Measurements from ENCODE around the gene SREK1IP1.

Gene SREK1IP1

DNA sequence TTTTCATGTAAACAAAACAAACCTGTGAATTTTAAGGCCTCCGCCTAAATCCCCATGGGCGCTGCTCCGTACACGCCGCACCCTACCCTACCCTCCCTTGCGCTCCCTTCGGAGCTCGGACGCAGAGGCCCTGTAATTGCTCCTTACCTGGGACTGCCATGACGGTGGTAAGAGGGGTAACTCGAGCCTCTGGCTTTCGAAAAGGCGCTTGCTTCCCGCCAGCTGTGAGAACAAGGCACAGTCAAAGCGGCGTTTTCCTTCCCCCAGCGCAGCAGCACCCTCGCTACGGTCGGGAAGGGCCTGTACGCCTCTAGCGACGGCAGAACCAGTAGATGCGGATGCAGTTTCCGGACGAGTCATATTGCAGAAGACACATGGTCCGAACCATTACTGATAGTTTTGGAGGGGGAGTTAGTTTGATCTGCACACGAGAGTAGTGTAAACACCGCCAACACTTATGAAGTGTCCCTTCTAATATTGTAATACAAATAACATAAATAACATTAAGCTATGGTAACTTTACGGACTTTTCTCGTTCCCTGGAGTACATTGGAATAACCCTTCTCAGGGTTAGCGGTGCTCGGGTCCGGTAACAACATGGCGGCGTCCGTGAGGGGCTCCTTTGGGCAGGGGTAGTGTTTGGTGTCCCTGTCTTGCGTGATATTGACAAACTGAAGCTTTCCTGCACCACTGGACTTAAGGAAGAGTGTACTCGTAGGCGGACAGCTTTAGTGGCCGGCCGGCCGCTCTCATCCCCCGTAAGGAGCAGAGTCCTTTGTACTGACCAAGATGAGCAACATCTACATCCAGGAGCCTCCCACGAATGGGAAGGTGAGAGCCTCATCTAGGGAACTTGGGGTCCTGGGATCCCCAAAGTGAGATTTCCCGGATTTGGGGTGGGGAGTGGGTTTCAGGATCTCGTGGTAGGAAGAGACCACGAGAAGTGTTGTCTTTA lies at the start of gene SREK1IP1, which contains the start of gene CWC27:
SREK1IP1 (minus strand) TSS at position 334 of the 955 bp plus-strand sequence; CDS start at position 160, 174 bp downstream.
CWC27 (plus strand) TSS at position 573 of the 955 bp plus-strand sequence; CDS start at position 790, 217 bp downstream.
- Histone ChIP-seq H3K27me3 (ENCODE audit: control insufficient read depth, insufficient read depth, low read length) (no peaks in the 10 kb centered on the region), H3K27ac (ENCODE audit: low read depth, low read length) (peak within 1 kb of the TSS; percentile 95), H3K9me3 (ENCODE audit: control insufficient read depth, insufficient read depth, low read length) (no peaks in the 10 kb centered on the region), H3K9ac (ENCODE audit: low read depth, low read length) (peak within 1 kb of the TSS; percentile 99), H3K4me3 (ENCODE audit: low read depth, low read length) (peak within 1 kb of the TSS; percentile 93), H3K36me3 (ENCODE audit: control insufficient read depth, insufficient read depth, low read length) (peaks cover 36% of the 10 kb centered on the region), H3K4me1 (ENCODE audit: control insufficient read depth, insufficient read depth, low read length) (peaks cover 16% of the 10 kb centered on the region)

DNA sequence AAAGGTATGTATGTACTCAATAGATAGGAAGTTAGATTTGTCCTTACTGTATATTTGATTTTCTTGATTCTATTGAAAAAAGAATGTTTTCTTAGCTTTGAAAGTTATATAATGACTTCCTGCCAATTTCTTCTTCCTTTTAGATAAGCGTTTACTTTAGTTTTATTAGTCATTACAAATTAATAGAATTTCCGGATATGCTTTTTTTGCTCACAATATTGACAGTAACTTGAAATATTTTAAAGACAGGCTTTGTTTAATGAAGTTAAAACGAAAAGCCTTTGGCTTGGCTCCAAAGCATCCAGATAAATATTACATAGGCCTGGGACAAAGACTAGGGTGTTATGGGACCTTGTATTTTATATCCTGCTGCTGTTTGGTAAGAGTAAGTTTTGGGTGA lies 49.8 kb upstream of the SREK1IP1 start:
- Histone ChIP-seq H3K4me3 (ENCODE audit: low read depth, low read length) (no peak overlapping the region), H3K36me3 (ENCODE audit: control insufficient read depth, insufficient read depth, low read length) (peaks cover 6% of the 10 kb centered on the region; the same call in 1 of the 2 replicates), H3K27ac (ENCODE audit: low read depth, low read length) (no peak overlapping the region), H3K27me3 (ENCODE audit: control insufficient read depth, insufficient read depth, low read length) (no peaks in the 10 kb centered on the region), H3K4me1 (ENCODE audit: control insufficient read depth, insufficient read depth, low read length) (peaks cover 18% of the 10 kb centered on the region), H3K9me3 (ENCODE audit: control insufficient read depth, insufficient read depth, low read length) (no peaks in the 10 kb centered on the region), H3K9ac (ENCODE audit: low read depth, low read length) (no peak overlapping the region)

DNA sequence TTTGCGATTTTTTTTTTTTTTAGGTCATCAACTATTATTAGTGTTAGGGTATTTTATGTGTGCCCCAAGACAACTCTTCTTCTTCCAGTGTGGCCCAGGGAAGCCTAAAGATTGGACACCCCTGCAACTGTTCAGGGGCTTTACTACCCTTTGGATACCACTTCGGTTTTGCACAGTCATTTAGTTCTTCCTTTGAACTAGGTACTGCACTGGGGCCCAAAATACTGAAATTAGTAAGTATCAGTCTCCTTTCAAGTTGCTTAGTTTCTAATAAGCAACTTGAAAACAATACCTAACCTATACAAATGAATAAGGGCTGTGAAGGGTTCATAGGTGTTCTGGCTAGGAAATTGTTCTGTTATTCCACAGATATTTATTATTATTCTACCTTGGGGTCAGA lies 45.6 kb upstream of the SREK1IP1 start:
- H3K4me1 ChIP-seq (ENCODE audit: control insufficient read depth, insufficient read depth, low read length): peaks cover 18% of the 10 kb centered on the region
- H3K9ac ChIP-seq (ENCODE audit: low read depth, low read length): no peak overlapping the region
- no peak overlapping the region for H3K4me3 ChIP-seq (ENCODE audit: low read depth, low read length)
- no peaks in the 10 kb centered on the region for H3K9me3 ChIP-seq (ENCODE audit: control insufficient read depth, insufficient read depth, low read length)
- H3K36me3 ChIP-seq (ENCODE audit: control insufficient read depth, insufficient read depth, low read length): peaks cover 6% of the 10 kb centered on the region; the same call in 1 of the 2 replicates
- H3K27ac ChIP-seq (ENCODE audit: low read depth, low read length): no peak overlapping the region
- no peaks in the 10 kb centered on the region for H3K27me3 ChIP-seq (ENCODE audit: control insufficient read depth, insufficient read depth, low read length)

DNA sequence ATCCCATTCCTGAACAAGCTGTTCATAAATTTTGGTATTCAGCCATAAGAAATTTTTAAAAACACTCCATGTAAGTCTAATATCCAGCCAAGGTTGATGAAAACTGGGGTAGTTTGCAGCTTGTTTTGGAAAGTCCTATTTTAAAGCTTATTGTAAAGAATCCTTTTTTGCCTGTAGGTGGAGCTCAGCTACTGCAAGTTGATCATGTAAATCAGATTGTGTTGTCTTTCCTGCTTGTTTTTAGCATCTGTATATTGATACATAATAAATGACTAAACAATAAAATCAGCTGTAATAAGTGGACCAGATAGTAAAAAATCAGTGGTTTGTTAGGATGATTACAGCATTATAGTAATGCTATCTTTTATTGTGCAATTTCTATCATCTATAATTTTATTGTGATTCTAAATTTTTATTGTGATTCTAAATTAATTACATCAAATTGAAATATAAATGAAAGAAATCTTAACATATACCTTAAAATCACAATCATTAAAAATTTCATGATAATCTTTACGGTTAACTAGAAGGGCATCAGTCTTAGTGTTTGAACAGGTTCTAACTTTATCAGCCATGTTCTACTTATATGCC lies 42.7 kb upstream of the SREK1IP1 start:
- no peaks in the 10 kb centered on the region for H3K27me3 ChIP-seq (ENCODE audit: control insufficient read depth, insufficient read depth, low read length)
- no peaks in the 10 kb centered on the region; the same call in 1 of the 2 replicates for H3K4me1 ChIP-seq (ENCODE audit: control insufficient read depth, insufficient read depth, low read length)
- H3K4me3 ChIP-seq (ENCODE audit: low read depth, low read length): no peak overlapping the region
- peaks cover 21% of the 10 kb centered on the region for H3K36me3 ChIP-seq (ENCODE audit: control insufficient read depth, insufficient read depth, low read length)
- H3K9ac ChIP-seq (ENCODE audit: low read depth, low read length): no peak overlapping the region
- H3K27ac ChIP-seq (ENCODE audit: low read depth, low read length): no peak overlapping the region
- H3K9me3 ChIP-seq (ENCODE audit: control insufficient read depth, insufficient read depth, low read length): no peaks in the 10 kb centered on the region

DNA sequence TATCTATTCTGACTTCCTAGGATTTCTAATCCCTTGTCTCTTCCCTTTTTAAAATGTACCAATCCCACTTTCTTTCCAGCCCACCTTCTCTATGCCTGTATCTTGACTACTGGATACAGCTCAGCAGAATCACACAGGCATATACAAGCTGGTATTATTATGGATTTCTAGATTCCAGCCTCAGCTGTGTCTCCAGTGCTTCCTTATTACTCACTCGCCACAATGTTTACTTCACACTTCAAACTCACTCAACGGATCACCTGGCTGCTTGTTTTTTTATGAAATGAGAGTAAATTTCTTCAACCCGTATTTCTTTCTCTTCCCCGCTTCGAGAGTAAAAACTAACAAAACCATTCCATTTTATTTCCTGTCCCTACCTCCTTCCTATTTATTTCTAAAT lies 39.0 kb upstream of the SREK1IP1 start:
- H3K27ac ChIP-seq (ENCODE audit: low read depth, low read length): no peak overlapping the region
- H3K4me1 ChIP-seq (ENCODE audit: control insufficient read depth, insufficient read depth, low read length): no peaks in the 10 kb centered on the region; the same call in 1 of the 2 replicates

DNA sequence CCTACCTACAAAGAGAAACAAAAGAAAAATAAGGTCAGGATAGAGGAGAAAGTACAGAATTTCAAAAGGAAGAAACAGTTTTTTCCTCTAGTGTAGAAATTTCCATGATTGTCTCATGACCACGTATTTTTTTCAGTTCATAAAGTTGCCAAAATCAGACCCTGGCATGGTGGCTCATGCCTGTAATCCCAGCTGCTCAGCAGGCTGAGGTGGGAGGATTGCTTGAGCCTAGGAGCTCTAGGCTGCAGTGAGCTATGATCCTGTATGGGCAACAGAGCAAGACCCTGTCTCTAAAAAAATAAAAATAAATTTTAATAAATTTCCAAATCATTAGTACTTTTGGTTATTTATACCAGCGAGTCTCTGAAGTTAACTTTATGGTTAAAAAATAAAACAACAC lies 38.0 kb upstream of the SREK1IP1 start:
- Histone ChIP-seq H3K9me3 (ENCODE audit: control insufficient read depth, insufficient read depth, low read length) (no peaks in the 10 kb centered on the region), H3K36me3 (ENCODE audit: control insufficient read depth, insufficient read depth, low read length) (peaks cover 57% of the 10 kb centered on the region), H3K9ac (ENCODE audit: low read depth, low read length) (no peak overlapping the region), H3K27me3 (ENCODE audit: control insufficient read depth, insufficient read depth, low read length) (no peaks in the 10 kb centered on the region), H3K4me1 (ENCODE audit: control insufficient read depth, insufficient read depth, low read length) (no peaks in the 10 kb centered on the region; the same call in 1 of the 2 replicates), H3K4me3 (ENCODE audit: low read depth, low read length) (no peak overlapping the region), H3K27ac (ENCODE audit: low read depth, low read length) (no peak overlapping the region)

More for the DNA sequence above, 39.0 kb upstream of the SREK1IP1 start:
- Histone ChIP-seq H3K9ac (ENCODE audit: low read depth, low read length) (no peak overlapping the region), H3K36me3 (ENCODE audit: control insufficient read depth, insufficient read depth, low read length) (peaks cover 49% of the 10 kb centered on the region), H3K9me3 (ENCODE audit: control insufficient read depth, insufficient read depth, low read length) (no peaks in the 10 kb centered on the region), H3K4me3 (ENCODE audit: low read depth, low read length) (no peak overlapping the region), H3K27me3 (ENCODE audit: control insufficient read depth, insufficient read depth, low read length) (no peaks in the 10 kb centered on the region)

DNA sequence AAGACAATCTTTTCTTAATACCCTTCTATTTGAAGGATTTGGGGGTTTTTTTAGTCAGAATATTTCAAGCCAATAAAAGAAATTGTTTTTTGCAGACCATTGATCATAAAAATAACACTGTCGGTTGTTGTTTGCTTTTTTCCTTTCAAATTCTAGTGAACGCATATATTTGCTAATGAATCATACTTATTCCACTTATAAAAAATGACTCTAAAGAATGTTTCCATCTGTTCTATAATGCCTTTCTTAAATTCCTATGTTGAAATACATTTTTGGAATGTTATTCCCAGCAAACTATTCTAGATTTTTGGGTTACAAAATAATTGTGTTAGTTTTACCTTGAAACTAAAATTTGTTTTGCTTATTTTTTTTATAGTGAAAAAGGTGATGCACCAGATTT lies 32.4 kb upstream of the SREK1IP1 start:
- no peak overlapping the region for H3K9ac ChIP-seq (ENCODE audit: low read depth, low read length)
- H3K4me3 ChIP-seq (ENCODE audit: low read depth, low read length): no peak overlapping the region
- no peaks in the 10 kb centered on the region for H3K9me3 ChIP-seq (ENCODE audit: control insufficient read depth, insufficient read depth, low read length)
- H3K27me3 ChIP-seq (ENCODE audit: control insufficient read depth, insufficient read depth, low read length): no peaks in the 10 kb centered on the region
- no peak overlapping the region for H3K27ac ChIP-seq (ENCODE audit: low read depth, low read length)
- H3K36me3 ChIP-seq (ENCODE audit: control insufficient read depth, insufficient read depth, low read length): peaks cover 54% of the 10 kb centered on the region
- H3K4me1 ChIP-seq (ENCODE audit: control insufficient read depth, insufficient read depth, low read length): no peaks in the 10 kb centered on the region; the same call in 1 of the 2 replicates

DNA sequence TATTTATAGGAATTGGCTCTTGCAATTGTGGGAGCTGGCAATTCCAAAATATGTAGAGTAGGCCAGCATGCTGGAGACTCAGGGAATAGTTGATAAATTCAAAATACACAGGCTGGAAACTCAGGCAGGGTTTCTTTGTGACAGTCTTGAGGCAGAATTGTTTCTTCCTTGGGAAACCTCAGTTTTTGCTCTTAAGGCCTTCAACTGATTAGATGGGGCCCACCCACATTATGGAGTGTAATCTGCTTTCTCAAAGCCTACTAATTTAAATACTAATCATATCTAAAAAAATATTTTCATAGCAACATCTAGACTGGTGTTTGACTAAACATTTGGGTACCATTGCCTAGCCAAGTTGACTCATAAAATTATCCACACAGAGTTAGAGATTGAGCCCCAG lies 27.8 kb upstream of the SREK1IP1 start:
- H3K4me3 ChIP-seq (ENCODE audit: low read depth, low read length): no peak overlapping the region
- no peaks in the 10 kb centered on the region; the same call in 1 of the 2 replicates for H3K4me1 ChIP-seq (ENCODE audit: control insufficient read depth, insufficient read depth, low read length)
- no peak overlapping the region for H3K9ac ChIP-seq (ENCODE audit: low read depth, low read length)
- H3K36me3 ChIP-seq (ENCODE audit: control insufficient read depth, insufficient read depth, low read length): peaks cover 32% of the 10 kb centered on the region
- H3K27me3 ChIP-seq (ENCODE audit: control insufficient read depth, insufficient read depth, low read length): no peaks in the 10 kb centered on the region
- no peaks in the 10 kb centered on the region for H3K9me3 ChIP-seq (ENCODE audit: control insufficient read depth, insufficient read depth, low read length)
- no peak overlapping the region for H3K27ac ChIP-seq (ENCODE audit: low read depth, low read length)

DNA sequence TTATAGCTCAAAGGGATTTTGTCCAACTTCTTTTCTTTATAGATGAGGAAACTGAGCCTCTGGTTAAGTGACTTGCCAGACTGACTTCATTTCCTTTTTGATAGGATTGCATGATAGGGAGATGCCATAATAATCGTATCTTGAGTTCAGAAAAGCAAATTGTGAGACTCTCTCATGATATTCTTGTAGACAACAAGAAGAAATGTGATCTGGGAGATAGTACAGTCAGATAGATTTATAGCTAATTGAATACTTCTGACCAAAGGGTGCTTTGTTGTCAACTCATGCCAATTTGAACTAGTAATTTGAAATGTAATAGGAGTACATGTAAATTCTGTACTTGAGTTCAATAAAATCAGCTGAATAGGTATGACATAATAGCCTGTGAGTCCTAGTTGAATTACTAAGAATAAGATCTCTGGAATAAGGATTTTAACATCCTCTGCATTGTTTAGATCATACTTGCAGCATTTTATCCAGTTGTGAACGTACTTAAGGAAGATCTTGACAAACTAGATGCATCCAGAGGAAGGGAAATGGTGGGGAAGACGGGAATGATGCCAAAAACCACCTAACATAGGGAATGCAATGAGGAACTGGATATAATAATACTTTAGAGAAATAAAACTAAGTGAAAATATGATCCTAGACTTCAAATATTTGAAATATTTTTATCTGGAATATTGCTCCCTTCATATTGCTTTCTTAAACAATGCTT lies 25.7 kb upstream of the SREK1IP1 start:
- no peaks in the 10 kb centered on the region for H3K27me3 ChIP-seq (ENCODE audit: control insufficient read depth, insufficient read depth, low read length)
- no peaks in the 10 kb centered on the region; the same call in 1 of the 2 replicates for H3K4me1 ChIP-seq (ENCODE audit: control insufficient read depth, insufficient read depth, low read length)
- H3K9me3 ChIP-seq (ENCODE audit: control insufficient read depth, insufficient read depth, low read length): no peaks in the 10 kb centered on the region
- no peak overlapping the region for H3K27ac ChIP-seq (ENCODE audit: low read depth, low read length)
- peaks cover 36% of the 10 kb centered on the region for H3K36me3 ChIP-seq (ENCODE audit: control insufficient read depth, insufficient read depth, low read length)
- H3K9ac ChIP-seq (ENCODE audit: low read depth, low read length): no peak overlapping the region
- no peak overlapping the region for H3K4me3 ChIP-seq (ENCODE audit: low read depth, low read length)

DNA sequence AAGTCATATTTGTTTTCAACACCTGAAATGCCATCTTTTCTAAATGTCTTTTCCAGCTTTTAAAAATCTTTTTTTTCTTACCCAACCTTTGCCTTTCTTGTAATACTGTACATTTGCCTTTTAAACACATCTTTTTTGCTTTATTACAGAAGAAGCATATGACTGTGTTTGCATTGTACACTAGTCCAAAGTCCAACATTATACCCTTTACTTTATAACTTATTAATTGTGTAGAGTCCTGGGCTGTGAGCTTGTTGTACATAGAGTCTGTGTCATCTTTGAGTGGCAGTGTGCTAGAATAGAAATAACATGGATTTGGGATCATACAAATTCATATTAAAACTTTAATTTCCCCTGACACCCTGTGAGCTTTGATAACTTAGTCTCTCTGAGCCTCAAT lies 24.0 kb upstream of the SREK1IP1 start:
- H3K4me3 ChIP-seq (ENCODE audit: low read depth, low read length): no peak overlapping the region
- no peaks in the 10 kb centered on the region for H3K9me3 ChIP-seq (ENCODE audit: control insufficient read depth, insufficient read depth, low read length)
- H3K9ac ChIP-seq (ENCODE audit: low read depth, low read length): no peak overlapping the region
- H3K27me3 ChIP-seq (ENCODE audit: control insufficient read depth, insufficient read depth, low read length): no peaks in the 10 kb centered on the region
- no peak overlapping the region for H3K27ac ChIP-seq (ENCODE audit: low read depth, low read length)
- peaks cover 37% of the 10 kb centered on the region for H3K36me3 ChIP-seq (ENCODE audit: control insufficient read depth, insufficient read depth, low read length)
- no peaks in the 10 kb centered on the region; the same call in 1 of the 2 replicates for H3K4me1 ChIP-seq (ENCODE audit: control insufficient read depth, insufficient read depth, low read length)

Measured in HUES48 (cell line).